Effector CD8-positive, alpha-beta T cell (primary cell): ENCODE measurements around the gene SOX13.
A peak's percentile ranks its signal among the peaks of the same experiment; 100 is the strongest.

ENCODE experiments used
- DNase-seq: peaks from one replicate; lab custom pipeline; 2025; lab: John Stamatoyannopoulos, UW

The SOX13 gene

DNA sequence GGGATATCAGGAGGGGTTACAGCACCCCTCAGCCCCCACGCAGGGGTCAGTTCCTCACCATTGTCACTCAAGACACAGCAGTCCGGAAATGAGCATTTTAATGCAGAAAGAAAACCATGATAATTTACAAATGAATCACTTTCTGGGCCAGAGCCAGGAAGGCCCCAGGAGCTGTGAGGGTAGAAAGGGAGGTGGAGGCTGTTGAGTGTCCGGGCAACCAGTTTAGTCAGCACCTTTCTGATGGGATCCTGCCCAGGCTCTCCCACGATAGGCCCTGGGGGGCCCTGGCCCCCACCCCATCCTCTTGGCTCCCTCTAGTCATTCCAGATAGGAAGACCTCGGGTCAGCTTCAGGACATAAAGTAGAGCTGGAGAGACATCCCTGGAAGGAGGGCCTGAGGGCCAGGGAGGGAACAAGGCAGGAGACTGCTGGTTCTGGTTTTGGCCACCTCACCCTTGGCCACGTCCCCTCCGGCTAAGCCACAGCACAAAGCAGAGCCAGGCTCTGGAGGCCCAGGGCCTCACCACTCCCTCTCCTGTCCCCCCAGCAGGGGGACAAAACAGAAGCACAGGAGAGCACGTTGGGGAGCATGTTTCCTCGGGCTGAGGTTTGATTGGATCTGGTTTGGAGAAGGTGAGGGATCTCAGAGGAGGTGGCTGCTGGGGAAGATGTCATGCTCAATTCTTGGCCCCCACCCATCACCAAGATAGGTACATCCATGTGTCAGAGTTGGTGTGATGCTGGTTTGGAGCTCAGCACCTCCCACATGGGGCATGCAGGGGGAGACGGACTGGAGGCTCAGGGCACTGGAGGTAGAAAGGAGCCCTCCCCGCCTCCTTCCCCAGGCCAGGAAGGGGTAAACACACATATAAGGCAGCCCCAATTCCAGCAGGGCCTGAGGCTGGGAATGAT is 58.3 kb downstream of the SOX13 start:
- DNase-seq, result no peak

GRCh38 chr1:204131978-204132377 is 59.1 kb downstream of the SOX13 start:
- DNase-seq, result no peak

DNA sequence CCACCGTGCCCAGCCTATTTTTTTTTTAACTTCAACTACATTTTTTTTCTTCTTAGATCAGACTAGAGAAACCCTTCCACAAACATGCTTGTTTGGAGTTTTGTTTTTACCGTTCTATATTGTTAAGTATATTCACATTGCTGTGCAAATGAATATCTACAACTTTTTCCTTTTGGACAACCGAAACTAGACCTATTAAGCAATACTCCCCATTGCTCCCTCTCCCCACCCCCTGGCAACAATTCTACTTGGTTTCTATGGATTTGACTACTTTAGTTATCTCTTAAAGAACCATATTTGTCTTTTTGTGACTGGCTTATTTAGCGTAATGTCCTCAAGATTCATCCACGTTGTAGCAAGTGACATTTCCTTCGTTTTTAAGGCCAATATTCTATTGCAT is 59.8 kb downstream of the SOX13 start:
- no peak for DNase-seq

DNA sequence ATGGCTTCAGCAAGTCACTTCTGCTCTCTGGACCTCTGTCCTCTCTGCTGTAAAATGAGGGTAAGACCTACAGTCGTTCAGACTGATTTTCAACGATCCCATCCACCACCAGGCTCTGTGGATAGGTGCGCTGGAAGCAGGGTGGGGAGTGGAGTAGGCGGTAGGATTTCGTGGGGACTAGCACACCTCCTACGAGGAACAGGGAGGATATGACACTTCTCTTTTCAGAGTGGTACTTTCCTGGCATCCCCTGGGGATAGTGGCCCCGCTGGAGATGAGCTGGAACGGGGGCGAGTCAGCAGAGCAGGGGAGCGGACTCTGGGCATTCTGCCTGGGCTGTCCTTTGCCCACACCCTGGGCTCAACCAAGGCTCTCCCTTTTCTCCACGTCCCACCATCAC is 61.2 kb downstream of the SOX13 start:
- no peak for DNase-seq

GRCh38 chr1:204136814-204137213 is 63.9 kb downstream of the SOX13 start:
- no peak for DNase-seq

DNA sequence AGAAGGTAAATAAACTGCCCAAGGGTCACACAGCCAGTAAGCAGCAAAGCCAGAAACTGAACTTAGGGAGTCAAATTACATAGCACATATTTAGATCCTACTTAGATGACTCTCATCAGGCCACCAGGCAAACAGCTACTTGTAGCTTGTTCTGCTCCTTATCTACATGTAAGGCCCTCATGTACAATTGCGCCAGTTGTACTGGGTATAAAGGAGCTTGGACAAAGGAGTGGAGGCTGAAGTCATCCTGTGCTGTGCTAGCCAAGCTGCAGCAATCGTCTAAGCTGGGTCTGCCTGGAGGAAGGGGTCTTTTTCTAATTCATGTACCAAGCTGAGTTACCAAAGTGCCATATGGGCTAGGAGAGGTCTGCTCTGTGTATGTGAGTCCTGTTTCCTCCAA is 66.2 kb downstream of the SOX13 start:
- no peak for DNase-seq

DNA sequence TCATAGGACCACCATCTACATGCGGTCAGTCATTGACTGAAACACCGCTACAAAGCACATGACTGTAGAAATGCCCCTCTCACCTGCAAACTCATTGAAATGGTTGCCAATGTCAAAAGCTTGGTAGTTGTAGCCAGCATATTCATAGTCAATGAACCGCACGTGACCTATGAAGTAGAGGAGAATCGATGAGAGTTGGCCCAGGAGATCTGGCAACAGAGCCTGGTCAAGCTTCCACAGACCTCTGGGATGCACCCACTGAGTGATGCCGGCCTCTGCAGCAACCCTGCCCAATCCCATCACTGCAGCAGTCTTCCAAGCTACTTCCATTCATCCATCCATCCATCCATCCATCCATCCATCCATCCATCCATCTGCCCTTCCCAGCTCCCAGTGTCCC is 67.0 kb downstream of the SOX13 start:
- no peak for DNase-seq

GRCh38 chr1:204141131-204141530 is 68.2 kb downstream of the SOX13 start:
- no peak for DNase-seq

GRCh38 chr1:204142032-204142974 is 69.4 kb downstream of the SOX13 start:
- no peak for DNase-seq

DNA sequence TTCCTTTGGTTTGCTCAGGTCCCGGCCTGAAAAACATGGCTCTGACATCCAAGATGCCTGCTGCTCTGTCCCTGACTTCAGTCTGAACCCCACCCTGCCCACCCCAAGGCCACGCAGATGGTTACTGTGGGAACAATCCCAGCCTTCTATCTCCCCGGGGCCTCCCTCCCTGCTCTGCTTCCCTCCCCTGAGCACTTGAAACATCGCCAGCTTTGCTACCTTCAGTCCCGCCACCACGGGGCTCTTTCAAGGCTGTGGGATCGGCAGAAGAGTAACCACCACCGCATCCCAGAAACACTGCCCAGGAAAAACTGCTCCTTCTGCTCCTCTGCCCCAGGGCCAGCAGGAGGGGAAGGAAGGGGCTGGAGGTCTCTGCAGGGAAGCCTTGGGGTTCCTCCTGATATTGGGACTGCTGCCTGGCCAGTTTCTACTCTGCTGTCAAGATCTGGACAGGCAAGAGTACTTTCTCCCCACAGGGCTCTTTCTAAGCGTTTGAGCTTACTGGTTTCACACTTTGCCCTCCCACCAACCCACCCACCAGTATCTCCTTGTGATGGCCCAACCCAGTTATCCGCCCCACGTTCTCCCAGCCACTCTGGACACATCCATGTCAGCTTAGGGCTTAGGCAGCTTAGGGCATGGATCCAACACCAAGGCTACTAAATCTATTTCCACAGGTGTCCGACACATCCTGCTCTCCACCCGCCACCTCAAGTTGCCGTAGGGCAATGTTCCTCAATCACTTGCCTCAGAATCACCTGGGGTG is 70.5 kb downstream of the SOX13 start:
- no peak for DNase-seq

DNA sequence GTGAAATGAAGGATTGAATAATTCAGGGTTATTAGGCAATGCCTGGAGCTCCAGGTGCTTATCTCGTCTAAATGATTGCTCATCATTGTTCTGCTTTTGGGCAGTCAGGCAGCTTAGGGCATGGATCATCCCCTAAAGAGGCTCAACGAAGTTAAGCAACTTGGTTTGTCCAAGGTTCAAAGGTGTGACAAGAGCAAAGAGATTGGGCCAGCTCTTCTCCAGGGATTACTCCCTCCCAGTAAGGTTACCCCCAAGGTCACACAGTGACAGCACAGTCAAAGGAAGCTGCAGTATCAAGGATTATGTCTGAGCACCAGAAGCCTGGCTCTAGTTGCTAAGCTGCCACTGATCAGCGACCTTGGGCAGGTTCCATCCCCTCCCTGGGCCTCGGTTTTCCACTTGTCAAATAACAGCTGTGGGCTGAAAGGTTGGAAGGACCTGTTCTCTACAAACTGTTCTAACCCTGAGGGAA is 72.2 kb downstream of the SOX13 start:
- no peak for DNase-seq

DNA sequence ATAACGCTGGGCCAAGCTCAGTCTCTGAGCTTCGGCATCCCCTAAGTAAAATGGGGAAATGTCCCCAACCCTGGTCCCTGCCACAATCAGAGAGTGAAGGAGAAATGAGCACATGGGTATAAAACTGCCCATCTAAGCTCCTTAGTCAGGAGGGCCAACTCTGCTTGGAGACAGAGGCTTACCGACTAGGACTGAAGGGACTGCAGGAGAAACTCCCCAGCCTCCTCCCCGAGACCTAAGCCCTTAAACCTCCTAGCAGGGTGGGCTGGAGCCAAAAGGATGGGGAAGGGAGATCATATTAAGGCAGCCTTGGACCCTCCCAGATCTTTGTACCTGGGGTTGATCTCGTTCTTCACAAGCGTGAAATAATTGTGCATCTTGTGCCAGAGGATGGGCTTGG is 73.4 kb downstream of the SOX13 start:
- no peak for DNase-seq

DNA sequence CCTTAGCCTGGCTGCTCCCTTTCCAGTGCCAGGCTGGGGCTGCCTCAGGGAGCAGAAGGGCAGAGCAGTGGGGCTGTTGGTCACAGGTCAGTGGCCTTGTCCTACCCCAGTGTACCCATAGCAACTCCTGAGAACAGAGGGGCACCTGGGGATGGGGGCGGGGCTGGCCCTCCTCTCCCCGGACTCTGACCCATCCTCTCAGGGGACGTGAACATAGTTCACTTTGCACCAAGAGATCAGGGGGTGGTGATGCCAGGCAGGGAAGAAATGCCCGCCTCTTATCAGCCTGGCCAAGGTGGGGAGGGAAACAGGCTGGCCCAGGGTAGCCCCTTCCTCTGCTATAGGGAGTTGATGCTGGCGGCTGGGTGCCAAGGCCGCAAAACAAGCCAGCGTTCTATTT is 74.0 kb downstream of the SOX13 start:
- no peak for DNase-seq

DNA sequence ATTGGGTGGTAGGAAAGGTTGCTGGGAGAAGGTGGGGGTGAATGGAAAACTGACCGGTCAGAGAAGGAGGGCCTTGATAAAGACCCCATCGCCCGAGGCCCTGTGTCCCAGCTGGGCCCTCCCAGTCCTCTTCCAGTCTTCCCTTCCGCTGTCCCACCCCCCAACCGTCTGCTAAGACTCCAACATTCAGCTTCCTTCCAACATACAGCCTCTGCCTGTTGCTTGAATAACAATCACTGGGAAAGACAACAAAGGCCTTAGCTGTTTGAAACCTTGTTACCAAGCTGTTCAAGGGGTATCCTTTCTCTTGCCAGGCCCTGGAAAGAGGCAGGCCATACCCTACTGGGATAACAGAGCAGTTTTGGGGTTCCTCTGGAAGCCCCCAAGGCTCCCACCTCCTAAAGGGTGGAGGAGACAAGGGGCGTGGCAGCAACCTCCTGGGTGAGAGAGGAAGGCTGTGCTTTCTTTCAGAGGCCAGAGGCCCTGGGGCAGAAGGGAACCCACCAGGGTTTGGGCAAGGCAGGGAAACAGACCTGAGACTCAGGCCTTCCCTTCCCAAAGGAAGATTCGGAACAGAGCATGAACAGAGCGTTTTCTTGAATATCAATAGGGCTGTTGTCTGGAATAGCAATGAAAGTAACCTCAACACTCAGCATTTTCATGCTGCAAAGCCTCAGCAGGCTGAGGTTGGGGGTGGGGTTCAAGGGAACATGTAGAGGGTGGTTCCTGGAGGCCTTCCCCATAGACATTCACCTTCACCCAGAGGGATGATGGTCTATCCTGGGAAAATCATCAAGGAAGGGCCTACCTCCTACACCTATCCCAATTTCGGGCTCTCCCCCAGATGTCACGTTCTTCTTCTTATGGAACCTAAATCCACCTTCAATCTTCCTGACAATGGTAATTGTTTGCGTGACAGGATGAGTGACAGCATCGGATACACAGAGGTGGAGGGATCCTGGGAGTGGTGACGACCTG is 74.8 kb downstream of the SOX13 start:
- no peak for DNase-seq

- no peak for DNase-seq
Observed at GRCh38 chr1:204149107-204149506, 76.2 kb downstream of the SOX13 start.

GRCh38 chr1:204149635-204150565 is 77.0 kb downstream of the SOX13 start:
- DNase-seq, result no peak

GRCh38 chr1:204150702-204151551 is 78.0 kb downstream of the SOX13 start:
- DNase-seq, result no peak

DNA sequence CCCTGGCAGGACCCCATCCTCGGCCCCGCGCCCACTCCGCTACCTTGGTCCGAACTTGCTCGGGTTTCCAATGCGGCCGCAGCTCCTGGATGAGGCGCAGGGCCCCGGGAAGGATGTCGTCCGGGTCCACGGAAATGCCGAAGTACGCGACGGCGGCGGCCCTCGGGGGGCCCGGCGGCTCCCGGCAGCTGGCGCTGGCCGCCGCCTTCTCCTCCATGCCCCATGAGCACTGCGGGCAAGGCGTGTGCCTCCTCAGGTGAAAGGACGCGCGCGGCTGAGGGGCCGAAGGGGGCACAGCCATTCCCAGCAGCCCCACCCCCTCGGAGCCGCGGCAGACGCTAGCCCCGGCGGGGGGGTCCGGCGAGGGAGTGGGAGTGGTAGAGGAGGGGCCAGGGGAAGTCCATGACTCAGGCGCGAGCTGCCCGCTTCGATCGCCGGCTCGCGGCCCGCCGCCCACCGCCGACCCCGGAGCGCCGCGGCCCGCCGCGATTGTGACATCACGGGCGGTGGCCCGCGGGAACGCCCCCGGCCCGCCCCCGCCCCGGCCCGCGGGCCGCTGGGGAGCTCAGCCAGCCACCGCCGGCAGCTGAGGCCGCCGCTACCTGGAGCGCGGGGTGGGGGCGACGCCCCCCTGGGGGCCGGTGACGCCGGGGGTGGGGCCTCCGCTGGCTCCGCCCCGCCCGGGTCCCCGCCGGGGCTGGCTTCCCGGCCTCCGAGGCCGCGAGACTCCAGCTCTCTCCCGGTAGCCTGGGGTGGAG is 78.8 kb downstream of the SOX13 start, which contains the start of gene ETNK2:
ETNK2 (minus strand) TSS at position 493 of the 758 bp plus-strand sequence; CDS start at position 301, 192 bp downstream.
- DNase-seq, result peak; percentile 61
